H1 (cell line): Measurements from ENCODE around the gene LRRC30. TPM values are rescaled to one million over a fixed set of nuclear protein-coding genes. Genes with fewer than 3 reads are reported as not detected.

Experiments used
- CTCF ChIA-PET: fragments of 300-600 bp; sonication (Branson Sonifier 250); formaldehyde crosslinking; loops from one replicate; lab custom pipeline; 2021; ENCODE audit not compliant: partially characterized antibody; lab: Charles Lee
- POLR2A ChIA-PET: fragments of 300-600 bp; sonication (Branson Sonifier 250); formaldehyde crosslinking; loops from one replicate; lab custom pipeline; 2021; ENCODE audit warnings: inconsistent platforms; ENCODE audit not compliant: partially characterized antibody; lab: Charles Lee
- DNase-seq, 2 experiments: peaks; one replicate each; pipeline versions ENCODE4 v3.0.0 to v3.0.0-alpha.2; 2010 to 2022; ENCODE audit warnings: low spot score in 2 of 2, low read depth in 1 of 2, mixed read lengths in 1 of 2
- FAIRE-seq: peaks from 2 replicates; lab custom pipeline; 2011; peaks lifted over from hg19 to GRCh38; lab: Jason Lieb, UNC
- H2AFZ ChIP-seq: 2 replicates; pipeline ENCODE4 v1.8.1; 2012; ENCODE audit warnings: low read length, inconsistent platforms
- H2AK5ac ChIP-seq: 2 replicates; pipeline ENCODE4 v1.6.1; 2013; ENCODE audit warnings: low read depth, low read length
- H2BK120ac ChIP-seq: replicated peaks from 2 replicates; pipeline ENCODE3; 2013; ENCODE audit warnings: low read depth, low read length, inconsistent platforms
- H2BK12ac ChIP-seq: 2 replicates; pipeline ENCODE4 v1.6.1; 2013; ENCODE audit warnings: low read depth, low read length
- H2BK15ac ChIP-seq: 2 replicates; pipeline ENCODE4 v1.6.1; 2013; ENCODE audit warnings: low read length
- H2BK20ac ChIP-seq: 2 replicates; pipeline ENCODE4 v1.6.1; 2013; ENCODE audit warnings: low read length
- H2BK5ac ChIP-seq: 2 replicates; pipeline ENCODE4 v1.6.1; 2013; ENCODE audit warnings: low read depth, low read length
- H3K14ac ChIP-seq: 2 replicates; pipeline ENCODE4 v1.6.1; 2013; ENCODE audit warnings: inconsistent platforms; ENCODE audit not compliant: insufficient read length
- H3K18ac ChIP-seq: 2 replicates; pipeline ENCODE4 v1.6.1; 2013; ENCODE audit warnings: low read length; ENCODE audit errors: extremely low read depth
- H3K23ac ChIP-seq: 2 replicates; pipeline ENCODE4 v1.6.1; 2013; ENCODE audit warnings: inconsistent platforms; ENCODE audit not compliant: insufficient read length
- H3K23me2 ChIP-seq: 2 replicates; pipeline ENCODE4 v1.6.1; 2013; ENCODE audit warnings: low read depth, low read length
- H3K27ac ChIP-seq: 2 replicates; pipeline ENCODE4 v1.6.1; 2011; ENCODE audit warnings: low read depth, low read length, inconsistent platforms
- H3K27me3 ChIP-seq, 4 experiments: replicated peaks in 1 of 4; 1 replicate in 1 of 4; 2 replicates in 3 of 4; pipeline versions ENCODE4 v1.6.1 to v1.8.1; 2011 to 2013; ENCODE audit warnings: low read length in 3 of 4, mild to moderate bottlenecking in 3 of 4, inconsistent platforms in 2 of 4, mixed read lengths in 2 of 4, moderate library complexity in 1 of 4; ENCODE audit not compliant: control insufficient read depth in 3 of 4, insufficient read depth in 3 of 4; ENCODE audit errors: extremely low read depth in 1 of 4
- H3K36me3 ChIP-seq, 4 experiments: 2 replicates each; pipeline versions ENCODE4 v1.6.1 to v1.8.1; 2011 to 2013; ENCODE audit warnings: mild to moderate bottlenecking in 4 of 4, low read length in 3 of 4, moderate library complexity in 2 of 4, control low read depth in 1 of 4, inconsistent platforms in 1 of 4; ENCODE audit not compliant: insufficient read depth in 4 of 4, control insufficient read depth in 2 of 4
- H3K4ac ChIP-seq: replicated peaks from 2 replicates; pipeline ENCODE3; 2013; ENCODE audit warnings: low read length, low read depth, mixed read lengths, inconsistent platforms; ENCODE audit not compliant: insufficient read length
- H3K4me1 ChIP-seq, 4 experiments: replicated peaks in 1 of 4; 1 replicate in 1 of 4; 2 replicates in 3 of 4; pipeline versions ENCODE4 v1.6.1 to v1.8.1; 2011 to 2013; ENCODE audit warnings: low read length in 3 of 4, inconsistent platforms in 2 of 4, mixed read lengths in 1 of 4; ENCODE audit not compliant: insufficient read depth in 4 of 4, control insufficient read depth in 3 of 4
- H3K4me2 ChIP-seq, 2 experiments: 2 replicates each; pipeline versions ENCODE4 v1.6.1 to v1.8.1; 2011 to 2013; ENCODE audit warnings: low read depth in 2 of 2, low read length in 2 of 2, control low read depth in 1 of 2, inconsistent platforms in 1 of 2, mild to moderate bottlenecking in 1 of 2; ENCODE audit not compliant: insufficient read depth in 1 of 2
- H3K4me3 ChIP-seq, 4 experiments: fragments of 200-600, 300-600 bp in 1 of 4; sonication (generic), shearing (Covaris generic), sonication (Bioruptor Twin) in 1 of 4; 2 replicates each; pipeline versions ENCODE4 v1.5.1 to v1.8.1; 2011 to 2016; ENCODE audit warnings: low read length in 4 of 4, low read depth in 3 of 4, control low read depth in 2 of 4, inconsistent platforms in 2 of 4, mild to moderate bottlenecking in 2 of 4, mixed read lengths in 1 of 4, moderate library complexity in 1 of 4; ENCODE audit not compliant: insufficient read depth in 2 of 4; ENCODE audit errors: extremely low read depth in 1 of 4
- H3K56ac ChIP-seq: replicated peaks from 2 replicates; pipeline ENCODE3; 2013; ENCODE audit warnings: low read depth, mild to moderate bottlenecking, mixed read lengths, low read length, inconsistent platforms; ENCODE audit not compliant: insufficient read length
- H3K79me1 ChIP-seq: 2 replicates; pipeline ENCODE4 v1.6.1; 2013; ENCODE audit warnings: low read depth, low read length, control low read depth
- H3K79me2 ChIP-seq, 2 experiments: 2 replicates each; pipeline versions ENCODE4 v1.6.1 to v1.8.1; 2012 to 2013; ENCODE audit warnings: low read length in 2 of 2, mild to moderate bottlenecking in 2 of 2, inconsistent platforms in 1 of 2; ENCODE audit not compliant: insufficient read depth in 2 of 2, control insufficient read depth in 1 of 2
- H3K9ac ChIP-seq, 4 experiments: replicated peaks in 1 of 4; 1 replicate in 1 of 4; 2 replicates in 3 of 4; pipeline versions ENCODE4 v1.6.1 to v1.8.1; 2011 to 2013; ENCODE audit warnings: low read depth in 3 of 4, low read length in 3 of 4, control low read depth in 2 of 4, mild to moderate bottlenecking in 2 of 4, moderate library complexity in 2 of 4, inconsistent platforms in 1 of 4; ENCODE audit errors: extremely low read depth in 1 of 4
- H3K9me3 ChIP-seq, 2 experiments: 2 replicates each; pipeline versions ENCODE4 v1.6.1 to v1.8.1; 2012 to 2013; ENCODE audit warnings: mild to moderate bottlenecking in 2 of 2, moderate library complexity in 2 of 2, control low read depth in 1 of 2, inconsistent platforms in 1 of 2, low read depth in 1 of 2, low read length in 1 of 2, mixed read lengths in 1 of 2; ENCODE audit not compliant: insufficient read depth in 2 of 2
- H4K20me1 ChIP-seq, 2 experiments: replicated peaks in 1 of 2; 2 replicates each; pipeline versions ENCODE3 to v1.8.1; 2011 to 2013; ENCODE audit warnings: inconsistent platforms in 2 of 2, low read length in 2 of 2, mild to moderate bottlenecking in 1 of 2; ENCODE audit not compliant: insufficient read depth in 2 of 2, control insufficient read depth in 1 of 2
- H4K5ac ChIP-seq: 2 replicates; pipeline ENCODE4 v1.6.1; 2013; ENCODE audit warnings: low read length, low read depth, mixed read lengths, inconsistent platforms; ENCODE audit not compliant: insufficient read length
- H4K8ac ChIP-seq: 2 replicates; pipeline ENCODE4 v1.8.0; 2013; ENCODE audit warnings: mild to moderate bottlenecking, moderate library complexity, low read length, inconsistent platforms; ENCODE audit not compliant: insufficient read depth; ENCODE audit errors: extremely low read depth
- H4K91ac ChIP-seq: replicated peaks from 2 replicates; pipeline ENCODE3; 2013; ENCODE audit warnings: low read length, mixed read lengths, inconsistent platforms; ENCODE audit not compliant: insufficient read length
- BRCA1 ChIP-seq: IDR thresholded peaks from 2 replicates; pipeline ENCODE4 v1.6.1; 2012; ENCODE audit warnings: low read depth, low read length, improper control_type of control experiment
- CTBP2 ChIP-seq: IDR thresholded peaks from 2 replicates; pipeline ENCODE4 v1.7.0; 2011; ENCODE audit warnings: borderline replicate concordance, mild to moderate bottlenecking, moderate library complexity, mixed read lengths, low read length; ENCODE audit not compliant: insufficient read depth, insufficient read length
- EP300 ChIP-seq, 2 experiments: IDR thresholded peaks; 1 replicate in 1 of 2; 2 replicates in 1 of 2; pipeline ENCODE4 v1.6.1; 2011 to 2012; ENCODE audit warnings: low read depth in 2 of 2, low read length in 2 of 2, mild to moderate bottlenecking in 2 of 2, borderline replicate concordance in 1 of 2, inconsistent platforms in 1 of 2, moderate library complexity in 1 of 2
- FOSL1 ChIP-seq: IDR thresholded peaks from 2 replicates; pipeline ENCODE4 v1.6.1; 2011; ENCODE audit warnings: mild to moderate bottlenecking, low read depth, low read length, moderate library complexity; ENCODE audit not compliant: insufficient read depth
- SP1 ChIP-seq: IDR thresholded peaks from 2 replicates; pipeline ENCODE4 v1.6.1; 2011; ENCODE audit warnings: low read depth, low read length
- TAF1 ChIP-seq: IDR thresholded peaks from 2 replicates; pipeline ENCODE4 v1.6.1; 2011; ENCODE audit warnings: mild to moderate bottlenecking, low read depth, low read length
- TAF7 ChIP-seq: optimal IDR thresholded peaks from 2 replicates; pipeline ENCODE3; 2011; ENCODE audit warnings: low read depth, mild to moderate bottlenecking, inconsistent platforms, low read length, moderate library complexity, borderline replicate concordance
- WGBS, 2 experiments: shearing (Covaris generic) in 1 of 2; methylation state at CpG; one replicate each; pipeline versions ENCODE4 v1.1.6 to v1.1.7; 2013 to 2015; ENCODE audit warnings: low lambda C conversion rate in 2 of 2, mixed read lengths in 2 of 2, inconsistent platforms in 1 of 2, low coverage in 1 of 2, missing lambda C conversion rate in 1 of 2; ENCODE audit not compliant: insufficient replicate concordance in 2 of 2, insufficient coverage in 1 of 2, insufficient read length in 1 of 2; ENCODE audit errors: extremely low coverage in 1 of 2, missing lambda C conversion rate in 1 of 2; 5-methylcytosine and 5-hydroxymethylcytosine counted together
- polyA plus RNA-seq, 7 experiments: library from polyadenylated mRNA; depleted of rRNA in 3 of 7; stranded (reverse) in 5 of 7; unstranded in 2 of 7; fragments of >200 nt in 5 of 7; fragments of 200-250 nt in 2 of 7; gene quantifications; 1 replicate in 5 of 7; 2 replicates in 1 of 7; 4 replicates in 1 of 7; pipeline versions ENCODE4 v1.2.1 to v1.2.3, GENCODE V29; 2011 to 2013; ENCODE audit warnings: missing spikeins in 2 of 7, mixed read lengths in 2 of 7
- total RNA-seq: library from RNA; stranded (reverse); fragmentation: NEBNext Ultra II Directional; extraction: Animal tissue kit (Norgen Biotek cat#: 25700); gene quantifications from 2 replicates; pipeline ENCODE4 v1.2.1, GENCODE V29; 2021
- TF ChIP-seq, protein P1 (sequence below), 3 experiments: IDR thresholded peaks; 1 replicate in 2 of 3; 2 replicates in 1 of 3; pipeline versions ENCODE4 v1.5.1 to v1.6.1; 2011; ENCODE audit warnings: low read length in 3 of 3, mild to moderate bottlenecking in 3 of 3, inconsistent platforms in 2 of 3, low read depth in 1 of 3, moderate library complexity in 1 of 3; ENCODE audit not compliant: insufficient read depth in 1 of 3; ENCODE audit errors: control extremely low read depth in 1 of 3

Gene LRRC30
- total and polyA plus RNA-seq, 2 of the 8 experiments (the other 6 are each of a cell fraction or from before 2014, with no cell fraction given): not detected

DNA sequence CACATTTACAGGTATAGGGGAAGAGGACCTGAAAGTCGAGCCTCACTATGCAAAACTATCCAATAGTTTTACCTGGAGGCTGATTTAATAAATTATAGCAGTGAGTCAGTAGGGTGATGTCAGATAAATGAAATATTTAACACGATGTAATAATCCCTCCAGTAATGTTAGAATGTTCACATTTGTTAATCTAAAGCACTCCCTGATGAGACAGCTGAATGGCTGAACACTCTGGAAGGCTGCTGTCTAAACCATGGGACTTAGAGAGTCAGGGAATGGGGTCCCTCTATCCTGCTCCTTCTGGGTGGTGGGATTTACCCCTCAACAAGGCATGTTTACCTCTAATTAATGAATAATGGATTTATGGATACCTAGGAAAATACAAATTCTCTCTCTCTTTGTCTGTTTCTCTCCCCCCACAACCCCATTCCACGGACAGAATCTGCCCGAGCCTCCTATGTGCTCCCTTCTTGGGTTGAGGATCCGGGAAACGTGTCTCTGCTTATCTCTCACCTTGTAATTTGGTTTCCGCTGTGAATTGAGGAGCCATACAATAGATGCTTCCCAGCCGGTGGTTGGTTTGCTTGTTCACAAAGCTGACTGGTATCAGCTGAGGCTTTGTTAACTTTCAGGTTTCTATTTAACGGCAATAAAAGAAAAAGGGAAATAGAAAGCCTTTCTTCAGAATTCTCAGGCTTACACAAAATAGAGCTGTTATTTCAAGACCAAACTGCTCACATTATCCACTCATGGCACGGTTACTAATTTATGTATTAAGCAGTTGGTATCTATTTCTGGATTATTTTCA is 25.9 kb downstream of the LRRC30 start:
- no peaks in the 10 kb centered on the region for H3K27me3 ChIP-seq
- no peaks in the 10 kb centered on the region for H3K36me3 ChIP-seq
- no peak overlapping the region for H4K5ac ChIP-seq
- no peak overlapping the region for H3K4me2 ChIP-seq
- no peak overlapping the region for H2BK12ac ChIP-seq
- H3K9me3 ChIP-seq: no peaks in the 10 kb centered on the region
- POLR2A ChIA-PET: no interaction called here
- H3K4me1 ChIP-seq: peaks cover 0 to 6% (median 0%) of the 10 kb centered on the region in 4 experiments; a peak in 2 of 7 replicates
- no peak overlapping the region for H3K14ac ChIP-seq
- no peak for DNase-seq
- no peak overlapping the region for H3K23ac ChIP-seq
- no peak overlapping the region for H3K4me3 ChIP-seq
- 88% methylated on average over 10 of the region's 10 CpGs; no CpG with 5 or more reads in 1 of the 2 experiments for WGBS, 2 experiments
- no peak overlapping the region for H3K4ac ChIP-seq
- no peak overlapping the region for H3K18ac ChIP-seq
- TF ChIP-seq, protein P1, sequence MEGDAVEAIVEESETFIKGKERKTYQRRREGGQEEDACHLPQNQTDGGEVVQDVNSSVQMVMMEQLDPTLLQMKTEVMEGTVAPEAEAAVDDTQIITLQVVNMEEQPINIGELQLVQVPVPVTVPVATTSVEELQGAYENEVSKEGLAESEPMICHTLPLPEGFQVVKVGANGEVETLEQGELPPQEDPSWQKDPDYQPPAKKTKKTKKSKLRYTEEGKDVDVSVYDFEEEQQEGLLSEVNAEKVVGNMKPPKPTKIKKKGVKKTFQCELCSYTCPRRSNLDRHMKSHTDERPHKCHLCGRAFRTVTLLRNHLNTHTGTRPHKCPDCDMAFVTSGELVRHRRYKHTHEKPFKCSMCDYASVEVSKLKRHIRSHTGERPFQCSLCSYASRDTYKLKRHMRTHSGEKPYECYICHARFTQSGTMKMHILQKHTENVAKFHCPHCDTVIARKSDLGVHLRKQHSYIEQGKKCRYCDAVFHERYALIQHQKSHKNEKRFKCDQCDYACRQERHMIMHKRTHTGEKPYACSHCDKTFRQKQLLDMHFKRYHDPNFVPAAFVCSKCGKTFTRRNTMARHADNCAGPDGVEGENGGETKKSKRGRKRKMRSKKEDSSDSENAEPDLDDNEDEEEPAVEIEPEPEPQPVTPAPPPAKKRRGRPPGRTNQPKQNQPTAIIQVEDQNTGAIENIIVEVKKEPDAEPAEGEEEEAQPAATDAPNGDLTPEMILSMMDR (IDR thresholded peaks at IDR 0.05; ENCODE audit: control extremely low read depth in 1 of 3, insufficient read depth in 1 of 3, low read depth in 1 of 3, low read length in 3 of 3): no peak
- no peak for TF ChIP-seq BRCA1
- no peak for TF ChIP-seq TAF1
- TF ChIP-seq SP1: no peak
- TF ChIP-seq CTBP2: no peak
- TF ChIP-seq FOSL1: no peak
- no peak for TF ChIP-seq EP300 (IDR thresholded peaks at IDR 0.05; ENCODE audit: borderline replicate concordance in 1 of 2, low read depth in 2 of 2, low read length in 2 of 2)
- TF ChIP-seq TAF7: no peak
- no peak overlapping the region for H3K9ac ChIP-seq
- no peaks in the 10 kb centered on the region for H4K20me1 ChIP-seq
- H2BK15ac ChIP-seq: no peak overlapping the region
- no peak overlapping the region for H2AFZ ChIP-seq
- no peaks in the 10 kb centered on the region for H3K79me1 ChIP-seq
- no peak overlapping the region for H2BK20ac ChIP-seq
- no peak for FAIRE-seq
- H4K8ac ChIP-seq: no peak overlapping the region; the same call in 1 of the 2 replicates
- H2BK120ac ChIP-seq: no peak overlapping the region
- H2AK5ac ChIP-seq: no peak overlapping the region
- H3K79me2 ChIP-seq: no peaks in the 10 kb centered on the region
- H3K56ac ChIP-seq: no peak overlapping the region
- no peak overlapping the region for H4K91ac ChIP-seq
- no peak overlapping the region for H2BK5ac ChIP-seq
- no peak overlapping the region for H3K27ac ChIP-seq
- no peaks in the 10 kb centered on the region for H3K23me2 ChIP-seq
- CTCF ChIA-PET: interaction anchor here (1.1 kb wide), 1 partner anchor 34 kb away, joined by 3 read pairs; no protein-coding TSS in a partner anchor
